H54 (cell line): ENCODE measurements around the gene SNAI3.

Experiments used
- DNase-seq: peaks from one replicate; pipeline ENCODE4 v3.0.0; 2011; ENCODE audit warnings: low spot score, mixed read lengths; ENCODE audit not compliant: insufficient read length
- FAIRE-seq: peaks from 3 replicates; lab custom pipeline; 2011; peaks lifted over from hg19 to GRCh38; lab: Jason Lieb, UNC
- POLR2A ChIP-seq: IDR thresholded peaks from 2 replicates; pipeline ENCODE4 v1.6.1; 2011; ENCODE audit warnings: low read depth, mild to moderate bottlenecking, low read length

Gene SNAI3

DNA sequence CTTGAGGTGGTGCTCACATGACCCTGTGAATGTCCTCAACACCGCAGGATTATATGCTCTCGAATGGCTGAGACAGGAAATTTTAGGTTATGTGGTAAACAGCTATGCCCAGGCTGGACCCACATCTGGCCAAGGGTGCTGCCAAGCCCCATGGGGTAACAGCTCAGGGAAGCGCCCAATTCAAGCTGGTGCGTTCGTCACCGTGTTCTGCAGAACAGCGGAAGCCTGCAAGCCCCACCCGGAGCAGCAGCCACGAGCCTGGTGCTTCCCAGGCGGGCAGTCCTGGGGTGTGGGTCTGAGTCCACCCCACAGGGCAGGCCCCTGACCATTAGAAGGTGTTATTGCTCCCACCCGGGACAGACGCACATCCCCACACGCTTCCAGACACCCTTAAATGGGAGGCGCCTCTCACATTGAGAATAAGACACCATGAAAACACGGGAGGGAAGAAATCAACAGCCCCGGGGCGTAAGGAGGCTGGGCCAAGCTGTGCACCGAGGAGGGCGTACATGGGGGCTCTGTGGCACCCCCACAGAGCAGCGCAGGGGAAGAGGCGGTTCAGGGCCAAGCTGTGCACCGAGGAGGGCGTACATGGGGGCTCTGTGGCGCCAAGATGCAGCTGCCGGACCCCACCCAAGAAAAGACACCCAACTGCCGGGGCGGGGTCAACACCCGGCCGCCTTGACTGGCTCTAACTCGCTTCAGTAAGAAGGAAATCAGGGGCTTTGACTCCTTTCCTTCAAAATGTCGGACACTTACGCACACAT lies 32.5 kb downstream of the SNAI3 start:
- FAIRE-seq (no peak), DNase-seq (no peak)

GRCh38 chr16:88653101-88653500 lies 33.2 kb downstream of the SNAI3 start:
- no peak for TF ChIP-seq POLR2A
- DNase-seq = no peak
- no peak for FAIRE-seq

More for the DNA sequence above, 32.5 kb downstream of the SNAI3 start:
- TF ChIP-seq POLR2A = no peak

GRCh38 chr16:88652762-88653063 lies 33.6 kb downstream of the SNAI3 start:
- DNase-seq (no peak), FAIRE-seq (no peak)
- TF ChIP-seq POLR2A = no peak

- FAIRE-seq (no peak), DNase-seq (no peak)
- no peak for TF ChIP-seq POLR2A
These were observed 34.1 kb downstream of the SNAI3 start for GRCh38 chr16:88651989-88652761.

GRCh38 chr16:88651276-88651988 lies 34.9 kb downstream of the SNAI3 start:
- no peak for TF ChIP-seq POLR2A
- FAIRE-seq (no peak), DNase-seq (no peak)

GRCh38 chr16:88650749-88651275 lies 35.5 kb downstream of the SNAI3 start, which contains the start of gene CYBA:
Gene CYBA, minus strand, starts transcription at chr16:88651053. Its CDS starts 40 bp downstream, at chr16:88651013.
- FAIRE-seq = no peak
- DNase-seq = no peak
- no peak for TF ChIP-seq POLR2A

- FAIRE-seq (no peak), DNase-seq (no peak)
- TF ChIP-seq POLR2A = no peak
These were observed 36.2 kb downstream of the SNAI3 start for GRCh38 chr16:88649924-88650748.

DNA sequence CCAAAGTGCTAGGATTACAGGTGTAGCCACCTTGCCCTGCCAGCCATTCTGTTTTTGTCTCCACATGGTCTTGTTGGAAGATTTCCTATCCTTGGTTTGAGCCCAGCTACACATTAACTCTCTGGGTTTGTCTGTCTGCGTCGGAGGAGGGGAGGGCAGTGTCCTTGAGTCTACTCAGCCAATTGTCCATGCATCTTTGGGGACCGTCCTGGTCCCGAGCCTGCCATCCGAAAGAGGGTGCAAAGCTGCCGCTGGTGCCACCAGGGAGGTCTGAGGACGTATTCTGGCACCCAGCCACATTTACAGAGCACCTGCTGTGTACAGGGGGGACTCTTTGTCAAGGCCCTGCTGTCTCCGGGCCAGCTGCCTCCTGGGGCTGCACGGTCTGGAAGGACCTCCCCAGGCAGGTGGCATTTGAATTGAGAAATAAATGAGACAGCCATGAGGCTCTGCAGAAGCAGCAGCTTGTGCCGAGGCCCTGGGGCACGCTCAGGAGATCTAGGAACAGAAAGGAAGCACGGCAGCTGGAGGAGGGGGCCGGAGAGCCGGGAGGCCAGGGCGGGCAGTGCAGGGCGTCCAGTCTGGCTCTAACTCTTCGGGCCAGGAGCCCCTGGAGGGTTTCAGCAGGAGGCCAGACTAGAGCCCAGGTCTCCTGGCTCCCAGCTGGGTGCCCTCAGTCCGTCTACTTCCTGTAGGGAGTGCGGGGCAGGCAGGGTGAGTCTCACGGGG lies 36.9 kb downstream of the SNAI3 start:
- FAIRE-seq = no peak
- TF ChIP-seq POLR2A = no peak
- DNase-seq = no peak

DNA sequence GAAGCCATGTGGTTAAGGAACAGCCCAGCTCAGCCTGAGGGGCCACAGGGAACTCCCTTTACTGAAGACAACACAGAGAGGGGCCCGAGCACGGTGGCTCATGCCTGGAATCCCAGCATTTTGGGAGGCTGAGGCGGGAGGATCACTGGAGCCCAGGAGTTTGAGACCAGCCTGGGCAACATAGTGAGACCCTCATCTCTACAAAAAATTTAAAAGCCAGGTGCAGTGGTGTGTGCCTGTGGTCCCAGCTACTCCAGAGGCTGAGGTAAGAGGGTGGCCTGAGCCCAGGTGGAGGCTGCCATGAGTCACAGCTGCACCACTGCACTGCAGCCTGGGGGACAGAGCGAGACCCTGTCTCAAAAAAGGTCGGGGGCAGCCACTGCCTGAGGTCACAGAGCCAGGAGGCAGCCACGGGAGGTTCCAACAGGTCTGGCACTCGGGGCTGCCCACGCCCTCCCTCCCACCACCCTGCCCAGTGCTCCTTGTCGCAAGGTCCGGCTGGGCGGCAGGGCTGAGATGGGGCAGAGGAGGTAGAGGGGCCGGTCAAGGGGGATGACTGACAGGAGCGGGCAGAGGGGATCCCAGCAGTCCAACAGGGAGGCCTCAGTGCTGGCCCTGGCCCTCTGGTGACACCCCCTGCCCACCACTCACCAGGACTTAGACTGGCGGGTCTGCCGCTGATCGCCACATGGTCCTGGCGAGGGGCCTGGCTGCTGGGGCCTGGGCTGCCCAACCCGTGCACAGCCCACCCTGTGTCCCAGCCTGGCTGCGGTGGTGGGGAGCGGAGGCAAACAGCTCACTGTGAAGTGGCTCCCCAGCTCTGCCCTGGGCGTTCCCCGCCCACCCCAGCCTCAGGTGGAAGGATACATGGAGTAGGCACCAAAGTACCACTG lies 38.9 kb downstream of the SNAI3 start:
- FAIRE-seq (no peak), DNase-seq (no peak)
- TF ChIP-seq POLR2A = no peak

GRCh38 chr16:88646345-88647034 lies 39.8 kb downstream of the SNAI3 start:
- FAIRE-seq (no peak), DNase-seq (no peak)
- no peak for TF ChIP-seq POLR2A

DNA sequence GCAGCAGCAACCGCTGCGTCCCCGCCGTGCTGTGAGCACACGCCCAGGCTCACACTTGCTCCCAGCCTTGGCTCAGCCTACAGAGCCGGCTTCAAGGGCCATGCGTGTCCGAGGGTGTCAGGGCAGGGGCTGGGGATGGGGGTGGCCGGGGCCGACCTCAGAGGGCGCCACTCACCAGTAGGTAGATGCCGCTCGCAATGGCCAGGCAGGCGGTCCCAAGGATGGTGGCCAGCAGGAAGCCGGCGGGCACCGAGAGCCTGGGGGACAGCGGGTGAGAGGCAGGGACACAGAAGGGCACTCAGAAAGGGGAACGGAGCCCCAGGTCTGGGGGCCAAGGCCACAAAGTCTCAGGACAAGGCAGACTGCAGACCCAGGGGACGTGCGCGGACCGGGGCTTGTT lies 40.4 kb downstream of the SNAI3 start:
- FAIRE-seq (no peak), DNase-seq (no peak)
- no peak for TF ChIP-seq POLR2A
